Measurements from ENCODE around the gene FGD2. TPM values are rescaled to one million over a fixed set of nuclear protein-coding genes. Genes with fewer than 3 reads are reported as not detected.

Gene FGD2
- total RNA-seq, 4 donors from 2014 or later = 13.1 to 46.4 (median 29.6) TPM

GRCh38 chr6:37024656-37025337 lies 19.3 kb downstream of the FGD2 start:
- TF ChIP-seq EP300 (IDR thresholded peaks at IDR 0.05; ENCODE audit: low read depth) (no peak), POLR2AphosphoS5 (IDR thresholded peaks at IDR 0.05) (no peak), POLR2A (IDR thresholded peaks at IDR 0.05) (no peak), CTCF (IDR thresholded peaks at IDR 0.05) (no peak)
- Histone ChIP-seq H3K9me3 (no peaks in the 10 kb centered on the region), H3K36me3 (no peaks in the 10 kb centered on the region), H3K4me1 (peaks cover 0 to 3% (median 0%) of the 10 kb centered on the region in 4 donors), H3K27me3 (no peaks in the 10 kb centered on the region), H3K27ac (no peak overlapping the region), H3K4me3 (no peak overlapping the region)
- DNase-seq = no peak
- in situ Hi-C loops (cut with MboI; ENCODE audit: low pct_ligation_motif_present in 1 of 4, low pct_unique_long_range_greater_than_20kb in 1 of 4, low sequenced_read_pairs in 3 of 4) (loop anchor here (10.0 to 25.0 kb wide), 4 partner anchors 137 to 262 kb away; partner anchors contain the start of gene C6orf89 (in 3 of the 4)), intact Hi-C loops (cut with DNase I; ENCODE audit: low total_unique reads) (no loop called here)
- WGBS, 2 donors (ENCODE audit: low coverage in 1 of 2) = 71 to 72% methylated on average over 4 to 15 of the region's 15 CpGs

GRCh38 chr6:37025621-37026466 lies 20.4 kb downstream of the FGD2 start:
- in situ Hi-C loops (cut with MboI; ENCODE audit: low pct_ligation_motif_present in 1 of 4, low pct_unique_long_range_greater_than_20kb in 1 of 4, low sequenced_read_pairs in 3 of 4) (loop anchor here in 2 of 4 donors (10.0 kb wide), 1 partner anchor 179 kb away; no protein-coding TSS in a partner anchor), intact Hi-C loops (cut with DNase I; ENCODE audit: low total_unique reads) (no loop called here)
- peaks cover 0 to 3% of the 10 kb centered on the region in 2 donors for H3K9me3 ChIP-seq
- no peak for DNase-seq
- no peaks in the 10 kb centered on the region for H3K27me3 ChIP-seq
- TF ChIP-seq POLR2A (IDR thresholded peaks at IDR 0.05) = no peak
- TF ChIP-seq CTCF (IDR thresholded peaks at IDR 0.05) = no peak
- no peaks in the 10 kb centered on the region for H3K36me3 ChIP-seq
- WGBS, 2 donors (ENCODE audit: low coverage in 1 of 2) = 80 to 92% methylated on average over 2 to 24 of the region's 24 CpGs
- H3K27ac ChIP-seq = no peak overlapping the region
- no peak overlapping the region for H3K4me3 ChIP-seq
- H3K4me1 ChIP-seq = peaks cover 0 to 3% (median 0%) of the 10 kb centered on the region in 4 donors

- no peak overlapping the region for H3K4me3 ChIP-seq
- H3K27ac ChIP-seq = no peak overlapping the region
- 53 to 86% methylated on average over 3 to 15 of the region's 15 CpGs for WGBS, 2 donors (ENCODE audit: low coverage in 1 of 2)
- in situ Hi-C loops (cut with MboI; ENCODE audit: low pct_ligation_motif_present in 1 of 4, low pct_unique_long_range_greater_than_20kb in 1 of 4, low sequenced_read_pairs in 3 of 4) (loop anchor here in 2 of 4 donors (10.0 kb wide), 1 partner anchor 178 kb away; no protein-coding TSS in a partner anchor), intact Hi-C loops (cut with DNase I; ENCODE audit: low total_unique reads) (no loop called here)
- no peaks in the 10 kb centered on the region for H3K27me3 ChIP-seq
- peaks cover 0 to 3% of the 10 kb centered on the region in 2 donors for H3K9me3 ChIP-seq
- DNase-seq = no peak
- no peaks in the 10 kb centered on the region for H3K36me3 ChIP-seq
- TF ChIP-seq EP300 (IDR thresholded peaks at IDR 0.05; ENCODE audit: low read depth) (no peak), CTCF (IDR thresholded peaks at IDR 0.05) (no peak), POLR2A (IDR thresholded peaks at IDR 0.05) (no peak), POLR2AphosphoS5 (IDR thresholded peaks at IDR 0.05) (no peak)
- peaks cover 0 to 3% (median 0%) of the 10 kb centered on the region in 4 donors for H3K4me1 ChIP-seq
These were observed 21.7 kb downstream of the FGD2 start for GRCh38 chr6:37027036-37027720.

All from transverse colon (tissue), 4 donors.